Central memory CD8-positive, alpha-beta T cell (primary cell): Measurements from ENCODE around the gene C5orf58.

Source experiments
- ATAC-seq: fragments of 150-1000 bp; cut with Tn5 transposase; replicated peaks from 2 replicates; pipeline ENCODE4 v1.10.0; 2022; ENCODE audit warnings: mild to moderate bottlenecking, moderate FRiP score, moderate number of reproducible peaks; ENCODE audit not compliant: poor library complexity, severe bottlenecking; ENCODE audit errors: extremely low read depth
- DNase-seq, 2 donors: peaks; one replicate each; pipeline ENCODE4 v3.0.0; 2021; ENCODE audit warnings: low spot score in 2 of 2
- H3K27ac Mint-ChIP-seq: one replicate; pipeline ENCODE4 v1.8.0; 2022; ENCODE audit warnings: low read depth, mild to moderate bottlenecking, moderate library complexity, mixed read lengths
- H3K27me3 Mint-ChIP-seq: one replicate; pipeline ENCODE4 v1.8.0; 2022; ENCODE audit warnings: mixed read lengths
- H3K36me3 Mint-ChIP-seq: one replicate; pipeline ENCODE4 v1.8.0; 2022; ENCODE audit warnings: mild to moderate bottlenecking, moderate library complexity, mixed read lengths; ENCODE audit not compliant: insufficient read depth
- H3K4me1 Mint-ChIP-seq: one replicate; pipeline ENCODE4 v1.8.0; 2022; ENCODE audit warnings: mixed read lengths
- H3K4me3 Mint-ChIP-seq: one replicate; pipeline ENCODE4 v1.8.0; 2022; ENCODE audit warnings: mild to moderate bottlenecking, moderate library complexity, mixed read lengths
- H3K9me3 Mint-ChIP-seq: one replicate; pipeline ENCODE4 v1.8.0; 2022; ENCODE audit warnings: mixed read lengths

C5orf58 gene

GRCh38 chr5:170206958-170207357 lies 25.8 kb upstream of the C5orf58 start:
- H3K4me3 Mint-ChIP-seq = no peak overlapping the region
- H3K27ac Mint-ChIP-seq = no peak overlapping the region
- H3K36me3 Mint-ChIP-seq = no peaks in the 10 kb centered on the region
- DNase-seq (no peak), ATAC-seq (no peak)
- no peaks in the 10 kb centered on the region for H3K4me1 Mint-ChIP-seq
- no peaks in the 10 kb centered on the region for H3K9me3 Mint-ChIP-seq
- H3K27me3 Mint-ChIP-seq = peaks cover 75% of the 10 kb centered on the region

DNA sequence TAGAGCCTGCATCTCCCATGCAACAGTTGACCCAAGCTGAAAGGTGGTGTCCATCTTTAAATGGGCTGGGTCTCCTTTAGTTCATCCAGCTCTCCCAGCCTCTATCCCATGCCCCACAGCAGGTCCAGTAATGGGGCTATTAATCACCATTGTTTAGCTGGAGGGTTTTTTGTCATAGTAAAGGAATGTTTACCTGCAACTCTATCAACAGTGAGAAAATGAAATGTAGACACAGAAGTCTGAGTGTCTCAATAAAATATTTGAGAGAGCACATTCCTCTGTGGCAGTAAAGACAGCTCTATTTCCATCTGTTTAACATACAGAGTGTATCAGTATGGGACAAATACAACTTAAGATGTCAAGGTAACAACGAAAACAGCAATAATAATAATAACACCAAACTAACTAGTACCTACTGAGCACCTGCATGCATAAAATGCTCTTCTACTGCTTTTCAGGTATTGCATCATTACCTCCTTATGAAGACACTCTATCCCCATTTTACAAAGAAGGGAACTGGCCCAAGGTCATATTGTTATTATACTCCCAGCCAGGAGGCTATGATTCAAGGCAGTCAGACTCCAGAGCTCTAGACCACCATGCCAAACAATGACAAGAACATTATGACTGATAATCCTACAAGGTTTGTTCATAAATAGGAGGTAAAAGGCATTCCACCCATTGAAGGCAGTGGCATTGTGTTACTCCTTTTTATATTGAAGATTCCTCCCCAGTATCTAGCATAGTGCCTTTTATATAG lies 21.0 kb upstream of the C5orf58 start:
- Mint-ChIP-seq H3K4me3 (no peak overlapping the region), H3K36me3 (no peaks in the 10 kb centered on the region), H3K9me3 (no peaks in the 10 kb centered on the region), H3K27ac (no peak overlapping the region), H3K4me1 (no peaks in the 10 kb centered on the region), H3K27me3 (peaks cover 39% of the 10 kb centered on the region)
- ATAC-seq (no peak), DNase-seq (no peak)

GRCh38 chr5:170216257-170216864 lies 16.4 kb upstream of the C5orf58 start:
- no peak for ATAC-seq
- H3K27me3 Mint-ChIP-seq = no peaks in the 10 kb centered on the region
- H3K4me3 Mint-ChIP-seq = no peak overlapping the region
- no peaks in the 10 kb centered on the region for H3K9me3 Mint-ChIP-seq
- DNase-seq = no peak
- no peak overlapping the region for H3K27ac Mint-ChIP-seq
- H3K4me1 Mint-ChIP-seq = no peaks in the 10 kb centered on the region
- no peaks in the 10 kb centered on the region for H3K36me3 Mint-ChIP-seq

- no peak for DNase-seq
- Mint-ChIP-seq H3K27me3 (no peaks in the 10 kb centered on the region), H3K4me3 (no peak overlapping the region), H3K9me3 (no peaks in the 10 kb centered on the region), H3K36me3 (no peaks in the 10 kb centered on the region), H3K4me1 (no peaks in the 10 kb centered on the region), H3K27ac (no peak overlapping the region)
- ATAC-seq = no peak
These were observed 15.0 kb upstream of the C5orf58 start for GRCh38 chr5:170217831-170218230.

GRCh38 chr5:170218726-170219125 lies 14.1 kb upstream of the C5orf58 start:
- ATAC-seq (no peak), DNase-seq (no peak)
- no peaks in the 10 kb centered on the region for H3K4me1 Mint-ChIP-seq
- no peaks in the 10 kb centered on the region for H3K27me3 Mint-ChIP-seq
- H3K4me3 Mint-ChIP-seq = no peak overlapping the region
- H3K27ac Mint-ChIP-seq = no peak overlapping the region
- no peaks in the 10 kb centered on the region for H3K9me3 Mint-ChIP-seq
- H3K36me3 Mint-ChIP-seq = no peaks in the 10 kb centered on the region

GRCh38 chr5:170219615-170220014 lies 13.2 kb upstream of the C5orf58 start:
- Mint-ChIP-seq H3K4me1 (no peaks in the 10 kb centered on the region), H3K27me3 (no peaks in the 10 kb centered on the region), H3K27ac (no peak overlapping the region), H3K9me3 (no peaks in the 10 kb centered on the region), H3K4me3 (no peak overlapping the region), H3K36me3 (no peaks in the 10 kb centered on the region)
- no peak for DNase-seq
- no peak for ATAC-seq

DNA sequence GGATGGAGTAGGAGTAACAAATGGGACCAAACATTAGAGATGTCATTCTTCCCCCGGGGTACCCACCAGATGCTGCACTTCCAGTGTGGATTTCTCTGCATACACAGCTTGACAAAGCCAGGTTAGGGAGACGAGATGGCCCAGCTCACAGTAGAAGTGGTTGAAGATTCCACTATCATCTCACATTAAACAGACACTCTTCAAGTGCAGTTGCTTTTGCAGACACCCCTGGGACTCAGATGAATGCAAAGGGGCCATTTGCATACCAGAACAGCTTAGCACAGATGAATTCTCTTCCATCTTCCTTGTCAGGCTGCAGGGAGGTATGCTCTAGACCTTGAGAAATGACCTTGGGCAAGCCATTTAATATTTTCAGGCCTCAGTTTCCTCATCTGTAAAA lies 12.6 kb upstream of the C5orf58 start:
- Mint-ChIP-seq H3K27me3 (no peaks in the 10 kb centered on the region), H3K4me3 (no peak overlapping the region)

DNA sequence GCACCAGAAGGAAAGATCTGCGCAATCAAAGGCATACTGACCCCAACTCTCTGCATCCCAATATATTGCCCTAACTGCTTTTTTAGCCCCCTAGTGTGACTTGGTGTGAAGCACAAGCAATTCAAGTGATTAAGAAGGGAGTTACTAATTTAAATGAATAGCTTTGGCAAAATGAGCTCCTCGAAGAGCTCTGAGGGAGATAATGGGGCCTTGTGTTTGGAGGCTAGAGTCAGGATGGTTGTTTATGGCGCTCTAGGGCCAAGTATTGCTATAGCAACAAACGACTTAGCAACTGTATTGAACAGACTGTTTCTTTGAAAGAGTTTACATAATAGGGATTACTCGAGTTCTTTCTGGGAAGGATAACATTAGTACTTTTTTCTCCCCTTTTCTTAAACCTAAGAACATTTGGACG lies 11.5 kb upstream of the C5orf58 start:
- H3K36me3 Mint-ChIP-seq = no peaks in the 10 kb centered on the region
- H3K27ac Mint-ChIP-seq = no peak overlapping the region
- H3K9me3 Mint-ChIP-seq = no peaks in the 10 kb centered on the region
- ATAC-seq (no peak), DNase-seq (no peak)
- H3K4me3 Mint-ChIP-seq = no peak overlapping the region
- H3K4me1 Mint-ChIP-seq = peaks cover 8% of the 10 kb centered on the region
- H3K27me3 Mint-ChIP-seq = no peaks in the 10 kb centered on the region

More for the DNA sequence above, 12.6 kb upstream of the C5orf58 start:
- DNase-seq = no peak
- Mint-ChIP-seq H3K36me3 (no peaks in the 10 kb centered on the region), H3K27ac (no peak overlapping the region), H3K9me3 (no peaks in the 10 kb centered on the region), H3K4me1 (no peaks in the 10 kb centered on the region)
- ATAC-seq = no peak

DNA sequence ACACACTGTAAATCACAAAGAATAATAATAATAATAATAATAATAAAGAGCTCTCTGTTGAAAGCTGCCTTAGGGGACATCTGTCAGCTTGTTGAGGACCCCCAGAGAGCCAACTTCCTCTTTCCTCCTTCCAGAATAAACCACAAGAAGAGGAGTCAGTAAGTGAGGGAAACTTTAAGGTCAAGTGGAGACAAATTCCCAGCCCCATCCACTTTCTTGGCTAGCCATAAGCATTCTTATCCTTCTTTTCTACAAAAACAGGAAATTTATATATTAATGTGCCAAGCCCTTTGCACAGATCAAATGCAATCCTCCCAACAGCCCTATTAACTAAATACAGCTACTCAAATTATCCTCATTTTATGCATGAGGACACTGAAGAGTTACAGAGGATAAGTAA lies 9.4 kb upstream of the C5orf58 start:
- DNase-seq (no peak), ATAC-seq (no peak)
- Mint-ChIP-seq H3K9me3 (no peaks in the 10 kb centered on the region), H3K4me1 (peaks cover 8% of the 10 kb centered on the region), H3K4me3 (no peak overlapping the region), H3K27me3 (no peaks in the 10 kb centered on the region), H3K27ac (no peak overlapping the region), H3K36me3 (no peaks in the 10 kb centered on the region)

DNA sequence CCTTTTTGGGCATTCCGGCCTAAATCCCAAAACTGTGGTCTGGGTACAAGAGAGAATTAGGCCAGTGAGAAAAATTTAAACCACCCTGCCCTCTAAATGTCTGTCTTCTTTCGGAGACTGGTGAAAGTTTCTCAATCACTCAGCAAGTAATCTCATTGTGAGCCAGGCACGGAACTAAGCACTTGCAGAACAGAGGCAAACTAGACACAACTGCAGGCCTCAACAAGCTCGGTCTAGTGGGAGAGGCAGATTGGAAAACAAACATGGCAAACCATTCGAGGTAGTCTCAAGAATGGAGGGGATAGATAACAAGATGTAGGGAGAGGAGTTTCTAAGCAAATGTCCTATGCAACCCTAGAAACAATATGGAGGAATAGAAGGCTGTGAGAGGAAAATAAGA lies 8.9 kb upstream of the C5orf58 start:
- H3K27ac Mint-ChIP-seq = no peak overlapping the region
- peaks cover 8% of the 10 kb centered on the region for H3K4me1 Mint-ChIP-seq
- no peaks in the 10 kb centered on the region for H3K36me3 Mint-ChIP-seq
- ATAC-seq = no peak
- DNase-seq = no peak
- no peaks in the 10 kb centered on the region for H3K9me3 Mint-ChIP-seq
- H3K27me3 Mint-ChIP-seq = no peaks in the 10 kb centered on the region
- no peak overlapping the region for H3K4me3 Mint-ChIP-seq

- Mint-ChIP-seq H3K36me3 (no peaks in the 10 kb centered on the region), H3K4me1 (peaks cover 8% of the 10 kb centered on the region), H3K27me3 (no peaks in the 10 kb centered on the region), H3K9me3 (no peaks in the 10 kb centered on the region), H3K4me3 (no peak overlapping the region), H3K27ac (no peak overlapping the region)
- DNase-seq (peak; percentile 52 to 66), ATAC-seq (peak; percentile 36)
These were observed 7.3 kb upstream of the C5orf58 start for GRCh38 chr5:170225326-170226128.

DNA sequence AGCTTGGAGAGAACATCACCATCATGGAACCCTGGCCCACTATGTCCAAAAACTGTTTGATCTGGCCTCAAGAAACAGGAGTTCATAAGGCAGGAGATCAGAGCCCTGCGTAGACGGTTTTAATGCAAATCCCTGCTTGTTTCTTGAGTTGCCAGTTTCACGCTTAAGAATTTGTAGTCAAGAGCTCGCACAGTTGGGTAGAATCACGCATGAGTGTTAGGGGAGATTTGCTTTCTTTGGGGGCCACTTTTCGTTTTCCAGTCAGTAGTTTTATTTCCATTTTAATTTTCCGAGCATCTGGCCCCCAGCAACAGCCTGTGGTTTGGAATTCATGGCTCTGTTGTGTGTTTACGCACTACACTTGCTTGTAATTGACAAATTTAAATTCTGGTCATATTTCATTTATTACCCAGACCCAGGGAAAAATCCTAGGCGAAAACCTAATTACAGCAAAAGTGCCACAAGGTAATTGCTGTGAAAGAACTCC lies 6.6 kb upstream of the C5orf58 start:
- Mint-ChIP-seq H3K4me1 (peaks cover 8% of the 10 kb centered on the region), H3K27ac (no peak overlapping the region), H3K27me3 (no peaks in the 10 kb centered on the region), H3K4me3 (no peak overlapping the region), H3K9me3 (no peaks in the 10 kb centered on the region), H3K36me3 (no peaks in the 10 kb centered on the region)
- ATAC-seq (no peak), DNase-seq (no peak)
